A172 (cell line): ENCODE measurements around the gene APAF1. TPM values are rescaled to one million over a fixed set of nuclear protein-coding genes. Genes with fewer than 3 reads are reported as not detected.
A peak's percentile ranks its signal among the peaks of the same experiment; 100 is the strongest.
"Not testable (repeated sequence)": the region's sequence is repeated elsewhere in the genome, so short reads cannot be mapped to it uniquely, and the experiment has no call there.

Source experiments
- DNase-seq: peaks from one replicate; pipeline ENCODE4 v3.0.0-alpha.2; 2015; ENCODE audit warnings: low spot score
- total RNA-seq: library from RNA; depleted of rRNA; stranded (reverse); fragments of >200 nt; shearing (Covaris generic); gene quantifications from 2 replicates; pipeline ENCODE4 v1.2.3, GENCODE V29; 2014; rRNA removed

APAF1 gene
- 16.3 and 18.2 TPM in 2 replicates for total RNA-seq

DNA sequence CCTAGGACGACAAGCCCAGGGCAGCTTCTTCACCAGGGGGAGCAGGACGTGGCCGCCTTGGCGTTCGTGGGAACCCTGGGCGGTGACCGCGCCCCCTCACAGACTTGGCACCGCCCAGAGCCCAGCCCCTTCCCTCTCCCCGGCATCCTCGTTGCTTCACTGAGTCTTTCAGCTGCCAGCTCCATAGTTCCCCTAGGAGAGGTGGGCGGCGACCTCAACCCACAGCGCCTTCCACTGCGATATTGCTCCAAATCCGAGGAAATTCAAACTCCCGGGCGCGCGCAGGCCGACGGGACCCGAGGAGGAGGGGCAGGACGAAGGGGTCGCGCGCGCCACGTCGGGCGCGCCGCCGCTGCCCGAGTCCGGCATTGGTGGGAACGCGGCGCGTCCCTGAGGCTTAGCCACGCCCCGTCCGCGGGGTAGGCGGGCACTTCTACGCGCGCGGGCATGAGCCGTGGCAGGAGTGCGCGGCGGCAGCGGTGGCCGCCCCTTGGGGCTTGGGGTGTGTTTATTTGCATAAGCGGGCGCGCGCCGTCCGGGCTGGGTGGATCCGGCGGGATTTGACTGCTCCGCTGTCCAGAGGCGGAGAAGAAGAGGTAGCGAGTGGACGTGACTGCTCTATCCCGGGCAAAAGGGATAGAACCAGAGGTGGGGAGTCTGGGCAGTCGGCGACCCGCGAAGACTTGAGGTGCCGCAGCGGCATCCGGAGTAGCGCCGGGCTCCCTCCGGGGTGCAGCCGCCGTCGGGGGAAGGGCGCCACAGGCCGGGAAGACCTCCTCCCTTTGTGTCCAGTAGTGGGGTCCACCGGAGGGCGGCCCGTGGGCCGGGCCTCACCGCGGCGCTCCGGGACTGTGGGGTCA lies at the start of gene APAF1, which contains the start of gene IKBIP:
APAF1 (plus strand) TSS at position 579 of the 860 bp plus-strand sequence. CDS start 3,070 bp downstream, outside the sequence.
IKBIP (minus strand) TSS at position 77 of the 860 bp plus-strand sequence. CDS start 87 bp downstream, outside the sequence.
- peak; percentile 88 for DNase-seq

GRCh38 chr12:98597313-98597712 lies 47.8 kb upstream of the APAF1 start:
- DNase-seq = not testable (repeated sequence)

DNA sequence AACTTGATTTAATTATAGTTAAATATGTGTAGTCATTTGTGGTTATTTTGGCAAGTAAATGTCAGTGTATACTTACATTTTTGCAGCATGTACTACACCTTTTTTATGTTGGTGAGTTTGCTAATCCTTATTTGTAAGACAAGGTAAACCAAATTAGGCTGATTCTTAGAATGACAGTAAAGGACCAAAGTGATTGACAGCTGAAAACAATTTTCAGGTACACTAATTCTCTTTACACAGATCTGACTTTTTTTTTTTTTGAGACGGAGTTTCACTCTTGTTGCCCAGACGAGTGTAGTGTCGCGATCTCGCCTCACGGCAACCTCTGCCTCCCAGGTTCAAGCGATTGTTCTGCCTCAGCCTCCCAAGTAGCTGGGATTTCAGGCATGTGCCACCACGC lies 43.2 kb upstream of the APAF1 start:
- no peak for DNase-seq

DNA sequence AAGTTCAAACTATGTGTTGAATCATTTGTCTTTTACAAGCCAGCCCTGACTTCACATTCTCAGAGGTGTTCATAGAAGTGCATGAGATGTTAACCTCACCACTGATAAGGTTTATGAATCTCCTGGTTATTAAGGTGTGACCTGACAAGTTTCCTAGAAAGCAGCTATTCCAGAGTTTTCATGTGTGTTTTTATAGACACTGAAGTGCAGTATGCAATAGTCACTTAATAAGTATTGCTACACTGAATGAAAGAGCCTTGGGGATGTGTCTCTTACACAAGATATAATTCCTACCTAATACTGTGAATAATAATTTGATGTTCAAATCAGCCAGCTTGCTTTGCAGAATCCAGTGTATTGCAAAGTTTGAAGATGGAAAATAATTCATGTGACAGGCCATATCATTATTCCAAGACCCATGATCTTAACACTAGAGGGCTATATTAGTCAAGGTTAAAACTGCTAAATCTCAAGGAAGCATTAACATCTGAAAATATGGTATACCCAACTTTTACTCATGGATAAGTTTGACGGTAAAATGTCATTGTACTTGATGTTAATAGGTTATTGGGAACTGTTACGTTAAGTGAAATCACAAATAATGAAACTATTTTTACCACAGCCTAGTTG lies 38.6 kb upstream of the APAF1 start:
- no peak for DNase-seq

DNA sequence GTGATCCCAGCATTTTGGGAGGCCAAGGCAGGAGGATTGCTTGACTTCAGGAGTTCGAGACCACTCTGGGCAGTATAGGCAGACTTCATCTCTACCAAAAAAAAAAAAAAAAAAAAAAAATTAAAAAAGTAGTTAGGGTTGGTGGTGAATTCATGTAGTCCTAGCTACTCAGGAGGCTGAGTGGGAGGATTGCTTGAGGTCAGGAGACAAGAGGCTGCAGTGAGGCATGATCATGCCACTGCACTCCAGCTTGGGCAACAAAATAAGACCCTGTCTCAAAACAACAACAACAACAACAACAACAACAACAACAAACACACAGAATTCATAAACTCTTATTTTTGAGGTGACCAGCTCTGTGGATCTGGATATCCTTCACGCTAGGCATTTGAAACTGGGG lies 34.5 kb upstream of the APAF1 start:
- no peak for DNase-seq

DNA sequence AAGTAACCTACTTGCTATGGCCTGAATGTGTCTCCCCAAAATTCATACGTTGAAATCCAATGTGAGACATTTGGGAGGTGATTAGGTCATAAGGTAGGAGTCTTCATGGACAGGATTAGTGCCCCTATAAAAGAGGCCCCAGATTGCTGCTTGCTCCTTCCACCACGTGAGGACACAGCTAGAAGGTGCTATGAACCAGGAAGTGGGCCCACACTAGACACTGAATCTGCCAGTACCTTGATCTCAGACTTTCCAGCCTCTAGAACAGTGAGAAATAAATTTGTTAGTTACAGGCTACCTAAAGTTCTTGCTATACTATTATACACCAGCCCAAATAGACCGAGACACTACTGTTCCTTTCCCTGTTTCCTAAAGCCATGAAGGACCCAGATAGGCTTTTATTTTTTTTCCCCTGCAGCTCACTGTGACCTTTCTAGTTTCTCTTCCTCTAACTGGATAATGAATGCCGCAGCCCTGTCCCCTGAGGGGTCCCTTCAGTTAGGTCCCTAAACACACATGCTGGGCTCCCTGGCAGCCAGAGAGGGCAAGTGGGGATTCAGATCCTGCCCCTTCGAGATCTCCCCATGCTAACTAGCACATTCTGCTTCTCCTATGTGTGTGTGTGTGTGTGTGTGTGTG lies 32.3 kb upstream of the APAF1 start:
- DNase-seq = no peak

GRCh38 chr12:98618952-98619351 lies 26.1 kb upstream of the APAF1 start:
- DNase-seq = no peak

DNA sequence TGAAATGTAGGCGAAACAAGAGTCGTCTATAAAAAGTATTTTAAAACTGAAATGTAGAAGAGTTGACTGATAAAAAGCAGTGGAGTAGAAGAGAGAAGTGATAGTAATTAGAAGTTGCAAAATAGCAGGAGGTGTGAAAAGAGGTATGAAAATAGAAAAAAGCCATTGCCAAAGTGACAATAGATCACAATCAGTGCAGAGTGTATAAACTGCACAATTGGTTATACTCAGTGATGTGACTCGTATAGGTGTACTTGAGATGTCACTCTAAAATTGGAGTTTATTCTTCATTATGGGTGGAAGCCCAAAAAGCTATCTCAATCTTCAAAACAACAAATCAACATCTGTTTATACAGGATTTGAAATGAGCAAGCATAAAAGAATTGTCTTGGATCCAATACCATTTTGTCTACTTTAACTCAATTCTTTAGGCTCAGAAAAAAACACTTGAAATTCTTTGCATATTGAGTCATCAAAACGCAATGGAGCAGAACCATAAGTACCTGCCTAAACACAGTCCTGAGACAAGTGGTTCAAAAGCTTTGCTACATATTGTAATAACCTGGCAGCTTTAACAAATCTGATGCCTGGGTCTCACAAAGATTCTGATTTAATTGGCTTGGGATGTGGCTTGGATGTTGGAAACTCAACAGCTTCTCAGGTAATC lies 9.3 kb upstream of the APAF1 start:
- peak; percentile 78 for DNase-seq

GRCh38 chr12:98637068-98637467 lies 8.0 kb upstream of the APAF1 start:
- DNase-seq = no peak

DNA sequence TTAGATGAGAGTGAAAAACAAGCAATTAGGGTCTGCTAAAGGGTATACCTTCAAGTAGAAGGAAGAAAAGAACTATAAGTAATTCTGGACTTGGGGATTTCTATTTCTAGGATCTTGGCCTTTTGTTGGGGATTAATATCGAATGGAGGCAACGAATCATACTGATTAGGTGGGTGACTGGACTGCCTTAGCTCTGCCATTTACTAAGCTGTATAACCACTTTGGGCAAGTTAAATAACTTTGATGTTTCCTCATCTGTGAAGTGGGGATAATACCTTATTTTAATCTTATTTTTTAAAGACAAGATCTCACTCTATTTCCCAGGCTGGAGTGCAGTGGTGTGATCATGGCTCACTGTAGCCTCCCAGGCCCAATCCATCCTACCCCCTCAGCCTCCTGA lies 7.1 kb upstream of the APAF1 start:
- DNase-seq = no peak

DNA sequence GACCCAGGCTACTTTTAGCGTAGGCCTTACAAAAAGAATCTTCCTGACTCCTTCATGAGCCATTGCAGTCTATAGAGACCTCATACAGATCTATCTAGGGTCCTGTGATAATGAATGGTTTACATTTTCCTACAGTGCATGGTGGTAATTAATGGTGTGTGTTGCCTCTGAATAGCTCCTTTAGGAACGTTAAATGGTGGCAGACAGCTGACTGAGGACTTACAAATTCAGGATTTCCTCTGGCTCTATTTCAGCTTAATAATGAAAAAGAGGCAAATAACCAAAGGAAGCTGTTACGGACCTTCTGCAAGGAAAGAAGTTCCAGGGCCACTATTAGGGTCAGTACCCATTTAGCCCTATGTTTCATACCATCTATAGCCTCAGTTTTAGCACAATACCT lies 5.6 kb upstream of the APAF1 start:
- no peak for DNase-seq

DNA sequence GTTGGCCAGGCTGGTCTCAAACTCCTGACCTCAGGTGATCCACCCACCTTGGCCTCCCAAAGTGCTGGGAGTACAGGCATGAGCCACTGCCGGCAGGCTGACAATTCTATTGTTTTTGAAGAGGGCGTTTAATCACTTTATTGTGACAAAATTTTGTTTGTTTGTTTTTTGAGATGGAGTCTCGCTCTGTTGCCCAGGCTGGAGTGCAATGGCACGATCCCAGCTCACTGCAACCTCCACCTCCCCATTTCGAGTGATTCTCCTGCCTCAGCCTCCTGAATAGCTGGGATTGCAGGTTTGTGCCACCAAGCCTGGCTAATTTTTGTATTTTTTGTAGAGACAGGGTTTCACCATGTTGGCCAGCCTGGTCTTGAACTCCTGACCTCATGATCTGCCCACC lies 2.3 kb upstream of the APAF1 start:
- not testable (repeated sequence) for DNase-seq

DNA sequence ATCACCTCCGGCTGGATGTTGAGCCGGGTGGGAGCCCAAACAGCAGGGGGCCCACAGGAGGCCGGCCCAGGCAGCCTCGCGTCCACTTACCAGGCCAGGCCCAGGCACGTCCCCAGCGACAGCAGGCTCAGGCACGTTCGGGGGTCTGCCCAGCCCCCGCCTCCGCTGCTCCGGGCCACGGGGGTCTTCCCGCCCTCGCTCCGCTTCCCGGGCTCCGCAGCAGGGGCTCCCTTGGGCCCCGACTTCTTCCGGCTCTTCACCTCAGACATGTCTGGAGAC lies 718 bp upstream of the APAF1 start:
- peak; percentile 47 for DNase-seq

DNA sequence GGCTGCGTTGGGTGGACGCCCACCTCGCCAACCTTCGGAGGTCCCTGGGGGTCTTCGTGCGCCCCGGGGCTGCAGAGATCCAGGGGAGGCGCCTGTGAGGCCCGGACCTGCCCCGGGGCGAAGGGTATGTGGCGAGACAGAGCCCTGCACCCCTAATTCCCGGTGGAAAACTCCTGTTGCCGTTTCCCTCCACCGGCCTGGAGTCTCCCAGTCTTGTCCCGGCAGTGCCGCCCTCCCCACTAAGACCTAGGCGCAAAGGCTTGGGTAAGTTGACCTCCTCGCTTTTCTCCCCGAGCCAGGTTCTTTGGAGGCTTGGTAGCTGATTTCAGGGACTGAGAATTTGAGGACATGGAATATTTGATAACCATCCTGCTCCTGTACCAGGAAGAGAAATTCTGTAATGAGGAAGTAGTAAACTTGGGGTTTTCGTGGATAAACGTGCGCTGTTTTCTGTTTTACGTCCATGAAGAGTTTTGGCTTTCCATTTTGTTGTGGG lies 530 bp downstream of the APAF1 start:
- peak; percentile 6 for DNase-seq

GRCh38 chr12:98646294-98647090 lies 1.4 kb downstream of the APAF1 start:
- peak; percentile 11 for DNase-seq

GRCh38 chr12:98651328-98651727 lies 6.2 kb downstream of the APAF1 start:
- DNase-seq = no peak

- peak; percentile 31 for DNase-seq
Observed at GRCh38 chr12:98653866-98654493, 8.9 kb downstream of the APAF1 start.

- DNase-seq = no peak
Observed at GRCh38 chr12:98656289-98657101, 11.4 kb downstream of the APAF1 start.

GRCh38 chr12:98660521-98660920 lies 15.4 kb downstream of the APAF1 start:
- no peak for DNase-seq

DNA sequence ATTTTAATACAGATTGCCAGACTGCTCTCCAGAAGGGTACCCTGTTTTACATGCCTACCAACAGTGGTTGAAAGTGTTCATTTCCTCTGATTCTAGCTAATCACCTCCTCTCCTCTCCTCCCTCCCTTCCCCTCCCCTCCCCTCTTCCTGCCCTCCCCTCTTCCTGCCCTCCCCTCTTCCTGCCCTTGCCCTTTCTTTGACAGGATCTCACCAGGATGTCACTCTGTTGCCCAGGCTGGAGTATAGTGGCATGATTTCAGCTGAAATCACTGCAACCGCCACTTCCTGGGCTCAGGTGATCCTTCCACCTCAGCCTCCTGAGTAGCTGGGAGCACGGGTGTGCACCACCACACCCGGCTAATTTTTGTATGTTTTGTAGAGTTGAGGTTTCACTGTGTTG lies 24.7 kb downstream of the APAF1 start:
- no peak for DNase-seq
